Testis (tissue), 2 donors: ENCODE measurements around the gene KIF12.

ENCODE experiments used
- CTCF ChIP-seq, 3 experiments: fragments of 450-650 bp in 2 of 3; fragments of 200-600 bp in 1 of 3; sonication (generic) in 1 of 3; IDR thresholded peaks; one replicate each; pipeline ENCODE4 v1.5.1; 2016 to 2019; ENCODE audit warnings: antibody characterized with exemption in 3 of 3, mild to moderate bottlenecking in 2 of 3, moderate library complexity in 1 of 3
- POLR2A ChIP-seq: fragments of 450-650 bp; IDR thresholded peaks from one replicate; pipeline ENCODE4 v1.6.1; 2017; ENCODE audit warnings: antibody characterized with exemption, mild to moderate bottlenecking, moderate library complexity

DNA sequence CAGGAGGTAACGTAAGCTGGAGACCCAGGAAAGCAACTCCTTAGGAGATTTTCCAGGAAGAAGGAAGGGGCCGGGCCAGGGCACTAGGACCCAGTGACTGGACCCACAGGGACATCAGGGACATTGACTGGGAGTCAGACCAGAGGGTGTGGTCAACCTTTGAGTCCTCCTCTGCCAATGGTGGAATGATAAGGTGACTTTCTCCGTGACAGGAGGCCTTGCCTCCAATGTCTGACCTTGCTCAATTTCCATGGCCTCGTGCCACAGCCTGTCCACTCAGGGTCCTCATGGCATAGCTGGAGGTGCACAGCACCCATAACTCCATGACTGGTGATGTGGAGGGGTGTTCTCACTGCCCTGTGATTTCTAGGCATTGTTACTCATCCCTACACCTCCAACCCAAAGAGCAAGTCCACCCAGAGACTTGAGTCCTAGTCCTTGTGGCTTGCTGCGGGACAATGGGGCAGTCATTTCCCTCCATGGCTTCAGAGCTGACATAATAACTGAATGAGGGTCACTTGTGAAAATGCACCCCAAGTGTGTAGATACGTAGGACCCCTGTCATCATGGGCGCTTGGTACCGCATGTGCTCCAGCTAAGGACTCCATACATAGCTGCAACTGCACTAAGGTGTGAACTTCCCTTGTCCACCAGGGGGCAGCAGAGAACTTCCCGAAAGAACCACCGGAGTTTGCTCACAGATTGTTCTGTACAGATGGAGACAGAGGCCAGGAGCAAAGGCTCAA, 16.9 kb downstream of the KIF12 start:
- peak; percentile 92 to 97 (median 94) for TF ChIP-seq CTCF (IDR thresholded peaks at IDR 0.05)
- TF ChIP-seq POLR2A: no peak
